Right ventricle myocardium inferior (tissue), 1 donor: ENCODE data around the gene SPEM1. TPM values are rescaled to one million over a fixed set of nuclear protein-coding genes. Genes with fewer than 3 reads are reported as not detected.

Experiments used
- ATAC-seq: fragments of 200-7000 bp; cut with Tn5 transposase; one replicate; pipeline ENCODE4 v1.9.1; 2020; ENCODE audit warnings: mild to moderate bottlenecking, moderate library complexity
- DNase-seq: peaks from one replicate; pipeline ENCODE4 v3.0.0; 2021; ENCODE audit errors: missing footprints
- intact Hi-C: fragments of 100-400 bp; cut with DNase I; formaldehyde crosslinking; loops from one replicate; pipeline ENCODE4 v1.11.0; 2022
- total RNA-seq: library from RNA; stranded (reverse); fragmentation: NEBNext Ultra II Directional; extraction: Animal tissue kit (Norgen Biotek cat#: 25700); gene quantifications from one replicate; pipeline ENCODE4 v1.2.1, GENCODE V29; 2021
- donor health status: DM: no; HTN: yes; CAD: no; lungs with severe emphysema.

The SPEM1 gene
- total RNA-seq, 1 donor from 2014 or later = not detected

GRCh38 chr17:7436556-7437368 lies 16.6 kb downstream of the SPEM1 start:
- intact Hi-C loops = loop anchor here (2.0 to 5.0 kb wide), 4 partner anchors 42 to 151 kb away; partner anchors contain the start of genes SENP3 and ZBTB4
- peak; percentile 92 for DNase-seq
- ATAC-seq = peak; percentile 75

GRCh38 chr17:7437369-7437863 lies 17.3 kb downstream of the SPEM1 start:
- ATAC-seq = no peak
- no peak for DNase-seq
- intact Hi-C loops = loop anchor here (2.0 to 5.0 kb wide), 4 partner anchors 41 to 150 kb away; partner anchors contain the start of genes SENP3 and ZBTB4

- ATAC-seq (peak; percentile 29), DNase-seq (peak; percentile 94)
- intact Hi-C loops = loop anchor here (2.0 to 5.0 kb wide), 5 partner anchors 41 to 149 kb away; partner anchors contain the start of genes POLR2A, SENP3 and ZBTB4
These were observed 18.0 kb downstream of the SPEM1 start for GRCh38 chr17:7437950-7438614.

GRCh38 chr17:7438656-7439460 lies 18.7 kb downstream of the SPEM1 start:
- ATAC-seq = no peak
- DNase-seq = no peak
- intact Hi-C loops = loop anchor here (2.0 to 5.0 kb wide), 2 partner anchors 46 to 148 kb away; partner anchors contain the start of gene POLR2A

- DNase-seq = no peak
- intact Hi-C loops = loop anchor here (2.0 to 5.0 kb wide), 2 partner anchors 45 to 148 kb away; partner anchors contain the start of gene POLR2A
- ATAC-seq = no peak
These were observed 19.5 kb downstream of the SPEM1 start, which contains the start of gene FGF11 for GRCh38 chr17:7439462-7440112. TSS of gene FGF11 (plus strand) at chr17:7439512. CDS start at chr17:7439621, 109 bp downstream.

- intact Hi-C loops = no loop called here
- ATAC-seq (peak; percentile 6), DNase-seq (peak; percentile 84)
These were observed 20.1 kb downstream of the SPEM1 start for GRCh38 chr17:7440113-7440833.

- DNase-seq = no peak
- intact Hi-C loops = no loop called here
- ATAC-seq = no peak
These were observed 20.7 kb downstream of the SPEM1 start for GRCh38 chr17:7440834-7441195.

- intact Hi-C loops = no loop called here
- no peak for DNase-seq
- no peak for ATAC-seq
These were observed 21.1 kb downstream of the SPEM1 start for GRCh38 chr17:7441266-7441665.

GRCh38 chr17:7442142-7442541 lies 22.0 kb downstream of the SPEM1 start:
- DNase-seq (no peak), ATAC-seq (no peak)
- intact Hi-C loops = no loop called here

- ATAC-seq (no peak), DNase-seq (no peak)
- intact Hi-C loops = no loop called here
These were observed 23.7 kb downstream of the SPEM1 start for GRCh38 chr17:7443499-7444485.

GRCh38 chr17:7444682-7445618 lies 24.8 kb downstream of the SPEM1 start, which contains the start of gene CHRNB1:
TSS of gene CHRNB1 (plus strand) at chr17:7445061. CDS start at chr17:7445128, 67 bp downstream.
- intact Hi-C loops = no loop called here
- ATAC-seq (peak; percentile 88), DNase-seq (peak; percentile 93)

- ATAC-seq (peak; percentile 27), DNase-seq (no peak)
- intact Hi-C loops = no loop called here
These were observed 25.5 kb downstream of the SPEM1 start for GRCh38 chr17:7445619-7445968.

GRCh38 chr17:7448461-7448860 lies 28.3 kb downstream of the SPEM1 start:
- ATAC-seq (no peak), DNase-seq (no peak)
- intact Hi-C loops = no loop called here

- no peak for ATAC-seq
- intact Hi-C loops = no loop called here
- no peak for DNase-seq
These were observed 39.9 kb downstream of the SPEM1 start for GRCh38 chr17:7459961-7460545.
